HepG2 (cell line): ENCODE data around the gene DNAJC12. TPM values are rescaled to one million over a fixed set of nuclear protein-coding genes. Genes with fewer than 3 reads are reported as not detected.

ENCODE experiments used
- ATF1 ChIP-seq: IDR thresholded peaks from 2 replicates; pipeline ENCODE4 v1.6.1; 2016; ENCODE audit warnings: mild to moderate bottlenecking, control low read depth
- BRCA1 ChIP-seq: sonication (generic); formaldehyde crosslinking; IDR thresholded peaks from 2 replicates; pipeline ENCODE4 v1.4.0; 2020; ENCODE audit warnings: missing genetic modification reagents
- FOXP4 ChIP-seq: sonication (generic); formaldehyde crosslinking; IDR thresholded peaks from 2 replicates; pipeline ENCODE4 v1.4.0; 2020; ENCODE audit warnings: missing genetic modification reagents
- HOXA9 ChIP-seq: sonication (generic); formaldehyde crosslinking; IDR thresholded peaks from 2 replicates; pipeline ENCODE4 v1.8.1; 2022; ENCODE audit warnings: missing genetic modification reagents, mild to moderate bottlenecking, moderate library complexity, borderline replicate concordance
- MAFK ChIP-seq, 2 experiments: IDR thresholded peaks in 1 of 2; conservative IDR thresholded peaks in 1 of 2; 2 replicates each; pipeline ENCODE4 v1.6.1; 2011; ENCODE audit warnings: improper control_type of control experiment in 2 of 2, low read length in 2 of 2
- MED8 ChIP-seq: sonication (generic); formaldehyde crosslinking; IDR thresholded peaks from 2 replicates; pipeline ENCODE4 v1.8.1; 2023; ENCODE audit warnings: mild to moderate bottlenecking, missing genetic modification reagents; ENCODE audit not compliant: insufficient replicate concordance
- MYPOP ChIP-seq: sonication (generic); formaldehyde crosslinking; IDR thresholded peaks from 2 replicates; pipeline ENCODE4 v1.8.1; 2023; ENCODE audit warnings: mild to moderate bottlenecking, moderate library complexity, missing genetic modification reagents
- PHB2 ChIP-seq: fragments of 450-650 bp; IDR thresholded peaks from 2 replicates; pipeline ENCODE4 v1.6.1; 2018; ENCODE audit not compliant: partially characterized antibody
- PHF20 ChIP-seq: sonication (generic); formaldehyde crosslinking; IDR thresholded peaks from 2 replicates; pipeline ENCODE4 v1.5.0; 2020; ENCODE audit warnings: mild to moderate bottlenecking, missing genetic modification reagents
- SOX5 ChIP-seq: IDR thresholded peaks from 2 replicates; pipeline ENCODE4 v1.6.1; 2016; ENCODE audit warnings: borderline replicate concordance
- TMF1 ChIP-seq: sonication (generic); formaldehyde crosslinking; IDR thresholded peaks from 2 replicates; pipeline ENCODE4 v1.8.1; 2022; ENCODE audit warnings: low read depth, missing genetic modification reagents
- ZBTB7B ChIP-seq: sonication (generic); formaldehyde crosslinking; IDR thresholded peaks from 2 replicates; pipeline ENCODE4 v1.4.0; 2020; ENCODE audit warnings: missing genetic modification reagents
- ZNF274 ChIP-seq: sonication (generic); formaldehyde crosslinking; IDR thresholded peaks from 2 replicates; pipeline ENCODE4 v1.5.1; 2020; ENCODE audit warnings: mild to moderate bottlenecking, missing genetic modification reagents
- ZNF337 ChIP-seq: sonication (generic); formaldehyde crosslinking; IDR thresholded peaks from 2 replicates; pipeline ENCODE4 v1.5.1; 2020; ENCODE audit warnings: missing genetic modification reagents, low read depth, mild to moderate bottlenecking, borderline replicate concordance
- ZNF430 ChIP-seq: sonication (generic); formaldehyde crosslinking; IDR thresholded peaks from 2 replicates; pipeline ENCODE4 v1.9.0; 2021; ENCODE audit warnings: mild to moderate bottlenecking, missing genetic modification reagents
- ZNF768 ChIP-seq: sonication (generic); formaldehyde crosslinking; IDR thresholded peaks from 2 replicates; pipeline ENCODE4 v1.4.0; 2020; ENCODE audit warnings: missing genetic modification reagents
- ZNF773 ChIP-seq: sonication (generic); formaldehyde crosslinking; IDR thresholded peaks from 2 replicates; pipeline ENCODE4 v1.4.0; 2020; ENCODE audit warnings: missing genetic modification reagents, borderline replicate concordance
- ZSCAN9 ChIP-seq: IDR thresholded peaks from 2 replicates; pipeline ENCODE4 v1.6.1; 2016; ENCODE audit warnings: borderline replicate concordance
- polyA plus RNA-seq, 8 experiments: library from polyadenylated mRNA; depleted of rRNA in 3 of 8; stranded (reverse) in 7 of 8; unstranded in 1 of 8; fragments of >200 nt; fragmentation: Illumina TruSeq in 4 of 8; extraction: Trizol in 4 of 8; gene quantifications; 2 replicates each; pipeline versions ENCODE4 v1.2.1 to v1.2.3, GENCODE V29; 2011 to 2016; ENCODE audit warnings: low read depth in 4 of 8, missing spikeins in 1 of 8, mixed read lengths in 1 of 8; ENCODE audit not compliant: insufficient read depth in 1 of 8
- total RNA-seq, 5 experiments: library from RNA; depleted of rRNA; stranded (reverse); fragments of >200 nt; fragmentation: Illumina TruSeq; extraction: Trizol; gene quantifications; 2 replicates each; pipeline ENCODE4 v1.2.3, GENCODE V29; 2016; ENCODE audit warnings: low read depth in 1 of 5
- TF ChIP-seq, protein P1 (sequence below): sonication (generic); formaldehyde crosslinking; IDR thresholded peaks from 2 replicates; pipeline ENCODE4 v1.8.0; 2022; ENCODE audit warnings: mild to moderate bottlenecking, missing genetic modification reagents, borderline replicate concordance
- TF ChIP-seq, protein P2 (sequence below): sonication (generic); formaldehyde crosslinking; IDR thresholded peaks from 2 replicates; pipeline ENCODE4 v1.5.0; 2020; ENCODE audit warnings: missing genetic modification reagents
- TF ChIP-seq, protein P3 (sequence below): sonication (generic); formaldehyde crosslinking; IDR thresholded peaks from 2 replicates; pipeline ENCODE4 v1.5.0; 2020; ENCODE audit warnings: missing genetic modification reagents, mild to moderate bottlenecking, borderline replicate concordance
- TF ChIP-seq, protein P4 (sequence below): sonication (generic); formaldehyde crosslinking; IDR thresholded peaks from 2 replicates; pipeline ENCODE4 v1.8.0; 2022; ENCODE audit warnings: missing genetic modification reagents, low read depth, mild to moderate bottlenecking, borderline replicate concordance

The DNAJC12 gene
- total and polyA plus RNA-seq, 2 of the 13 experiments (the other 11 are each of a cell fraction or from before 2014, with no cell fraction given): 11.6 to 43.9 TPM

- TF ChIP-seq, protein P1, sequence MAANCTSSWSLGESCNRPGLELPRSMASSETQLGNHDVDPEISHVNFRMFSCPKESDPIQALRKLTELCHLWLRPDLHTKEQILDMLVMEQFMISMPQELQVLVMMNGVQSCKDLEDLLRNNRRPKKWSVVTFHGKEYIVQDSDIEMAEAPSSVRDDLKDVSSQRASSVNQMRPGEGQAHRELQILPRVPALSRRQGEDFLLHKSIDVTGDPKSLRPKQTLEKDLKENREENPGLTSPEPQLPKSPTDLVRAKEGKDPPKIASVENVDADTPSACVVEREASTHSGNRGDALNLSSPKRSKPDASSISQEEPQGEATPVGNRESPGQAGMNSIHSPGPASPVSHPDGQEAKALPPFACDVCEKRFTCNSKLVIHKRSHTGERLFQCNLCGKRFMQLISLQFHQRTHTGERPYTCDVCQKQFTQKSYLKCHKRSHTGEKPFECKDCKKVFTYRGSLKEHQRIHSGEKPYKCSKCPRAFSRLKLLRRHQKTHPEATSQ: no peak; the same call in 1 of the 2 replicates
- TF ChIP-seq MYPOP (CRISPR knock-in tag) (no peak; the same call in 1 of the 2 replicates), ZNF274 (CRISPR knock-in tag) (no peak), FOXP4 (CRISPR knock-in tag) (peak; percentile 97), ZNF773 (CRISPR knock-in tag) (no peak), ATF1 (peak; percentile 72; the same call in 1 of the 2 replicates), PHF20 (no peak), ZNF430 (CRISPR knock-in tag) (peak; percentile 61; the same call in 1 of the 2 replicates), HOXA9 (no peak), ZSCAN9 (no peak; the same call in 1 of the 2 replicates), ZNF337 (no peak), PHB2 (no peak), MAFK (conservative IDR thresholded peaks at IDR 0.05 in 1 of 2, IDR thresholded peaks at IDR 0.05 in 1 of 2; ENCODE audit: low read length in 2 of 2) (peak; percentile 85 to 92), BRCA1 (CRISPR knock-in tag) (no peak), SOX5 (CRISPR knock-in tag) (peak; percentile 97), ZBTB7B (CRISPR knock-in tag) (peak; percentile 54; the same call in 1 of the 2 replicates), TMF1 (CRISPR knock-in tag) (no peak), MED8 (CRISPR knock-in tag) (no peak), ZNF768 (no peak)
- TF ChIP-seq, protein P2, sequence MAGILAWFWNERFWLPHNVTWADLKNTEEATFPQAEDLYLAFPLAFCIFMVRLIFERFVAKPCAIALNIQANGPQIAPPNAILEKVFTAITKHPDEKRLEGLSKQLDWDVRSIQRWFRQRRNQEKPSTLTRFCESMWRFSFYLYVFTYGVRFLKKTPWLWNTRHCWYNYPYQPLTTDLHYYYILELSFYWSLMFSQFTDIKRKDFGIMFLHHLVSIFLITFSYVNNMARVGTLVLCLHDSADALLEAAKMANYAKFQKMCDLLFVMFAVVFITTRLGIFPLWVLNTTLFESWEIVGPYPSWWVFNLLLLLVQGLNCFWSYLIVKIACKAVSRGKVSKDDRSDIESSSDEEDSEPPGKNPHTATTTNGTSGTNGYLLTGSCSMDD: no peak
- TF ChIP-seq, protein P3, sequence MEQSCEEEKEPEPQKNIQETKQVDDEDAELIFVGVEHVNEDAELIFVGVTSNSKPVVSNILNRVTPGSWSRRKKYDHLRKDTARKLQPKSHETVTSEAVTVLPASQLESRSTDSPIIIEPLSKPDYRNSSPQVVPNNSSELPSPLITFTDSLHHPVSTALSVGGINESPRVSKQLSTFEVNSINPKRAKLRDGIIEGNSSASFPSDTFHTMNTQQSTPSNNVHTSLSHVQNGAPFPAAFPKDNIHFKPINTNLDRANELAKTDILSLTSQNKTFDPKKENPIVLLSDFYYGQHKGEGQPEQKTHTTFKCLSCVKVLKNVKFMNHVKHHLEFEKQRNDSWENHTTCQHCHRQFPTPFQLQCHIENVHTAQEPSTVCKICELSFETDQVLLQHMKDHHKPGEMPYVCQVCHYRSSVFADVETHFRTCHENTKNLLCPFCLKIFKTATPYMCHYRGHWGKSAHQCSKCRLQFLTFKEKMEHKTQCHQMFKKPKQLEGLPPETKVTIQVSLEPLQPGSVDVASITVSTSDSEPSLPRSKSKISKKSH (CRISPR knock-in tag): no peak
- TF ChIP-seq, protein P4, sequence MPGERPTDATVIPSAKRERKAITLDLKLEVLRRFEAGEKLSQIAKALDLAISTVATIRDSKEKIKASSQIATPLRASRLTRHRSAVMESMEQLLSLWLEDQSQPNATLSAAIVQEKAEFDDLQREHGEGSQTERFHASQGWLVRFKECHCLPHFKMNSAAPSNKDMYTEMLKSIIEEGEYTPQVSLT (CRISPR knock-in tag): no peak
Observed at GRCh38 chr10:67803588-67804394, 34.2 kb downstream of the DNAJC12 start (continued).
